HG03139 (cell line): ENCODE data around the gene QRFP.

ENCODE experiments used
- ATAC-seq: cut with Tn5 transposase; IDR thresholded peaks from one replicate; pipeline ENCODE4 v1.9.1; 2021; ENCODE audit not compliant: unreplicated experiment

The QRFP gene

GRCh38 chr9:130874783-130875182, 21.8 kb downstream of the QRFP start:
- ATAC-seq: no peak

DNA sequence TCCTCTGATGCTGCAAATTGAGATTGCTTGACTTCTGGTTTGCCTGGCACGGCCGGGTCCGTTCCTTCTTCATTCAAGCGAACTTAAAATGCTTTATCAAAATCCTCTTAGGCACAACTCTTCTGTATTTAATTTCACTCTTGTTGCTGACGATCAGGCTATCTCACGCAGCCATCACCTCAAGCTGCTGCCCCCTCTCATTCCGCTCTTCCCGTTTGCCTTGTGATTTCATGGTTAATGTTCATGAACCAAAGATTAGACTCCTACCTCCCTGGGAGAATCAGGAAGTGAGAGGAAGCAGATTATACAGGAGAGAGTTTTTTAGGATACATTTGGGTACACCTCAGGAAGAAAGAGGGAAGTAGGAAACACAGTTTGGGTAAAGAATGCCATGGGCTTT, 22.6 kb downstream of the QRFP start:
- ATAC-seq: no peak

- no peak for ATAC-seq
These were observed 23.6 kb downstream of the QRFP start for GRCh38 chr9:130872912-130873503.

DNA sequence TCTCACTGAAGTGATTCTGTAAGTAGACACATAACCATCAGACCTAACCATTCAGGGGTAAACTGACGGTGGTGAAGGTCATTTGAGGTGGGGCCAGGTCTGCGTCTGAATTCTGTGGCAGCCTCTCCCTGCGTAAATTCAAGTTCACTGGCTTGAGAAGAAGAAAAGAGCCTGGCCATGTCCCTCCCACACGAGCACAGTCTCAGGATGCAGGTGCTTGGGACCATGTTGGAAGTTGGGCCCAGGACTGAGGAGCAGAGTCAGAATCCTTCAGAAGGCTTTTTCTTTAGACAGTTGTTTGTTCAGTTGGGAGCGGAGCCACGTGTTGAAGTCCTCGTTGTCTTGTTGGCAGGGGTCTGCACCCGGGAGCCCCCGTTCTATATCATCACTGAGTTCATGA, 24.1 kb downstream of the QRFP start:
- no peak for ATAC-seq

GRCh38 chr9:130872093-130872492, 24.5 kb downstream of the QRFP start:
- no peak for ATAC-seq

DNA sequence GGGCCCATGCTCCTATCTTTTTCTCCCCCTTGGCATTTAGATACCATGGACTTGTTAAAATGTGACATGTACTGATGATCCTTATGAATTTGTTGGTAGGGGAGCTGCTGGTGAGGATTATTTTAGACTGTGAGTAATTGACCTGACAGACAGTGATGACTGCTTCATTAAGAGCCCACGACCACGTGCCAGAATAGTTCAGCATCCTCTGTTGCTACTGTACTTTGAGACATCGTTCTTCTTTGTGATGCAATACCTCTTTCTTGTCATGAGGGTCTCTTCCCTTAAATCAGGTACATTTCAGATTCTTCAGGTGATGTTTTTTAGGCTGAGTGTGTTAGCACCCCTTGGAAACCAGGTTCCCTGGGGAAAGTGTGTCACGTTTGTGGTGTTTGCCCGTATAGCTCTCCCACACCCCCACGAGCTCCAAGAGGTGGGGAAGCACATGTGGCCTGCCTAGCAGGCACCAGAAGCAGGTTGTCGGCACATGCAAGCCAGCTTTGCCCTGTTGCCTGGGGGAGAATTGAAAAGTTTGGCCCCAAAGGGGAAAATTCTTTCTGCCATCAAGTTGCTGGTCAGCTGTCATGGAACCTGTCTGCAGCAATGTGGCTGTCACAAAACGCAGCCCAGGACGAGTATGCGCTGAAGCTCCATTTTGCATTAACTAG, 25.1 kb downstream of the QRFP start:
- ATAC-seq: no peak

GRCh38 chr9:130870491-130871381, 25.9 kb downstream of the QRFP start:
- ATAC-seq: no peak

- no peak for ATAC-seq
These were observed 27.4 kb downstream of the QRFP start for GRCh38 chr9:130869250-130869649.

GRCh38 chr9:130868230-130868629, 28.4 kb downstream of the QRFP start:
- no peak for ATAC-seq

- ATAC-seq: no peak
These were observed 29.1 kb downstream of the QRFP start for GRCh38 chr9:130867556-130867955.

GRCh38 chr9:130866474-130866965, 30.1 kb downstream of the QRFP start:
- no peak for ATAC-seq

GRCh38 chr9:130865921-130866320, 30.7 kb downstream of the QRFP start:
- no peak for ATAC-seq

DNA sequence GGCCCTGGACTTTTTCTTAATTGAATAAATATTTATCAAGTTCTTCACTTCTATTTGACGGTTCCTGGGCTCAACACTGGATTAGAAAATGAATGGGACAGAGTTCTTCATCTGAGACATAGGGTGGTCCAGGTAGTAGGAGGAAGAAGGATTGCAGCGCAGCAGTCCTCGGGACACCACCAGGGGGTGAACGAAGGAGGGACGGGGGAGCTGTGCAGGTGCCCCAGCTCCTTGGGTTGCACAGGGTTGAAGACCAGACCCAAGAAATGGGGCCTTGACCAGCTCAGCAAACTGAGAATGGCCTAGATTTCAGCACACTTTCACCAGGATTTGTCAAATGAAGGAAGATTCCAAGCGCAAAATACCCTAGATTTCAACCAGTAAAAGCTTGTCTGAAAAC, 32.1 kb downstream of the QRFP start:
- no peak for ATAC-seq

- ATAC-seq: no peak
These were observed 33.9 kb downstream of the QRFP start for GRCh38 chr9:130862747-130863146.

- ATAC-seq: no peak
These were observed 34.4 kb downstream of the QRFP start for GRCh38 chr9:130862217-130862616.

DNA sequence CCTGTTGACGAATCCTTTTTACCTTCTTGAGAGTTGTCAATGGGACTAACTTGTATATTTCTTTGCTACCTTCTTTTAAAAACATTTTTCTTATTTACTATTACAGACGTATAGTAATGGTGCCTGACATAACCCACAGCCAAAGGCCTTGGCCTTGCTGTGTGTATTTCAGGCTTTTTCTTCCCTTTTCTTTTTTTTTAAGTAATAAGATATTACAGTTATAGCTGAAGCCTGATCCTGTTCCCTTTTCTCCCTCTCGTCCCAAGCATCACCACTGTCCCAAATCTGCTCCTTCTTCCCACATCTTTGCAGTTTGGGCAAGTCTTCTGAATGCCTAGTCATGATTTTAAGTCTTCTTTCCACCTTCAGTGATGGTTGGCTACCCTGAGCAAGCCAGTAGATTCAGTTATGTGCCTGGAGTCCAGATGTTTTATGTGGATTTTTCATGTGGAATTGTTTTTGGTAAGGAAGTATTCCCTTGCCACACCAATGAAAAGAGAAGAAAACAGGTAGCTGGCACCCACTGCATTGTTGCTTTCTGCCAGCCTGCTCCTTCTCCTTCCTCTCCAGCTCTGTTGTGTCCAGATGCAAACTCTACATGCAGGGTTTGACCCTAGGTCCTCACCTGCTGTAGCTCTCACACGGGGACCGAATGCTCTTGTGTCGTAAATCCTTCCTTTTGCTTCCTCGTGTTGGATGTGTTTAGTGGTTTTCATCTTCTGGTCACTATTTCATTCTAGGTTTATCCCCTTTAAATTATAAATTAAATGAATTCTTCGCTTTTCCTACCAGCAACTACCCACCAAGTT, 35.0 kb downstream of the QRFP start:
- no peak for ATAC-seq

GRCh38 chr9:130860458-130861316, 35.9 kb downstream of the QRFP start:
- ATAC-seq: no peak

DNA sequence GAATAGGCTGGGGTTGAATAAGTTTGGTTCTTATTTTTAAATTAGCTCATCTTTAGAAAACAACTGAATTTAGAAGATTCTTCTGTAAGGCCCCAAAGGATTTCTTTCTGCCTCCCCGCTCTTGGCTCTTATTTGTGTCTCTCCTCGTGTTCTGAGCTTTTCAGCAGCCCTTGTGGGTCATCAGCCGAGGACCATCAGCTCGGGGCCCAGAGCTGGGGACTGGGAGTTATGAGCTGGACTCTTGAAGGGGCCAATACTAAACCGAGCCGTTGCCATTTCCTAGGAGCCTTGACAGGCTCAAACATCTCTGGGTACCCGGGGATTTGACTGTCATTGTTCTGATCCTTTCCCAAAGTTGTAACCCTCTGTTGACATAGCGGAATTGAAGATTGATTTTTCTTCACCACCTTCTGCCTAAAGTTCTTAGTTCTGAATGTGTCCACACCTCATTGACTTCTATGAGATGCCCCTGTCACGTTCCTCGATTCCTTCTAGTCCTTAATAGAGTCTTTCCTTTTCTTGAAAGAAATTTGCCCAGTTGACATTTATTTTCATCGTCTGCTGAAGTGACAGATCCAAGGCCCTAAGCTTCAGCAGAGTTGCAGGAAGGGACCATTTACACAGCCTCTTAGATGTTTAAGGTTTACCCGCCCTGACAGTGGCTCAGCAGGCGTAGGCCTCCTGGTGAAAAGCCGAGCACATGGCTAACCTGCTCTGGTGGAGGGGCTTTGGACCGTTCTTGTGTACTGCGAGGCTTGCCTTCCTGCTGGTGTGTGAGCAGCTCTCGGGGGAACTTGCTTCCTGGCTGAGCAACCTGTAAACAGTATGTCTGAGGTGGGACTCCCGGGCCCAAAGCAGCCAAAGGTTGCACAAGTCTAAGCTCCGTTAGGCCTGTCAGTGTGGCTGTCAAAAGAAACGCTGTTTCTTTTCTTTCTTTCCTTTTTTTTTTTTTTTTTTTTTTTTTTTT, 37.6 kb downstream of the QRFP start:
- ATAC-seq: no peak
